ENCODE results near the gene KCNIP2.

KCNIP2 gene

GRCh38 chr10:101818119-101818871, 25.3 kb downstream of the KCNIP2 start, which contains the start of gene OGA:
TSS of gene OGA (minus strand) at chr10:101818444. CDS start at chr10:101818022, 422 bp downstream.
- H3K36me3 ChIP-seq (ENCODE audit: control insufficient read depth, low read depth, low read length) = no peaks in the 10 kb centered on the region
- peak within 1 kb of the TSS; percentile 82 for H3K4me3 ChIP-seq (ENCODE audit: low read length)
- H3K27me3 ChIP-seq (ENCODE audit: control insufficient read depth, insufficient read depth, low read length) = no peaks in the 10 kb centered on the region
- peaks cover 8% of the 10 kb centered on the region for H3K4me1 ChIP-seq (ENCODE audit: control insufficient read depth, low read depth, low read length)
- H3K9ac ChIP-seq (ENCODE audit: low read length) = peak within 1 kb of the TSS; percentile 92
- no peaks in the 10 kb centered on the region for H3K9me3 ChIP-seq (ENCODE audit: control insufficient read depth, low read depth, low read length)
- H3K27ac ChIP-seq (ENCODE audit: low read length) = peak within 1 kb of the TSS; percentile 89

- Histone ChIP-seq H3K27me3 (ENCODE audit: control insufficient read depth, insufficient read depth, low read length) (no peaks in the 10 kb centered on the region), H3K9ac (ENCODE audit: low read length) (peak overlapping the region; percentile 92), H3K27ac (ENCODE audit: low read length) (peak overlapping the region; percentile 89), H3K4me1 (ENCODE audit: control insufficient read depth, low read depth, low read length) (peaks cover 8% of the 10 kb centered on the region), H3K9me3 (ENCODE audit: control insufficient read depth, low read depth, low read length) (no peaks in the 10 kb centered on the region), H3K4me3 (ENCODE audit: low read length) (peak overlapping the region; percentile 82), H3K36me3 (ENCODE audit: control insufficient read depth, low read depth, low read length) (peaks cover 7% of the 10 kb centered on the region)
Measured at GRCh38 chr10:101817337-101818118, 26.1 kb downstream of the KCNIP2 start.

- Histone ChIP-seq H3K9ac (ENCODE audit: low read length) (peak overlapping the region; percentile 92), H3K27me3 (ENCODE audit: control insufficient read depth, insufficient read depth, low read length) (no peaks in the 10 kb centered on the region), H3K9me3 (ENCODE audit: control insufficient read depth, low read depth, low read length) (no peaks in the 10 kb centered on the region), H3K4me1 (ENCODE audit: control insufficient read depth, low read depth, low read length) (peaks cover 8% of the 10 kb centered on the region), H3K4me3 (ENCODE audit: low read length) (peak overlapping the region; percentile 82), H3K27ac (ENCODE audit: low read length) (peak overlapping the region; percentile 89), H3K36me3 (ENCODE audit: control insufficient read depth, low read depth, low read length) (peaks cover 12% of the 10 kb centered on the region)
Measured at GRCh38 chr10:101816913-101817336, 26.7 kb downstream of the KCNIP2 start.

- Histone ChIP-seq H3K27ac (ENCODE audit: low read length) (no peak overlapping the region), H3K9me3 (ENCODE audit: control insufficient read depth, low read depth, low read length) (no peaks in the 10 kb centered on the region), H3K9ac (ENCODE audit: low read length) (peak overlapping the region; percentile 92)
Measured at GRCh38 chr10:101816376-101816775, 27.2 kb downstream of the KCNIP2 start.

GRCh38 chr10:101814466-101815071, 29.0 kb downstream of the KCNIP2 start:
- Histone ChIP-seq H3K27ac (ENCODE audit: low read length) (no peak overlapping the region), H3K9me3 (ENCODE audit: control insufficient read depth, low read depth, low read length) (no peaks in the 10 kb centered on the region), H3K27me3 (ENCODE audit: control insufficient read depth, insufficient read depth, low read length) (no peaks in the 10 kb centered on the region), H3K36me3 (ENCODE audit: control insufficient read depth, low read depth, low read length) (peaks cover 31% of the 10 kb centered on the region), H3K4me3 (ENCODE audit: low read length) (peak overlapping the region; percentile 82), H3K9ac (ENCODE audit: low read length) (no peak overlapping the region), H3K4me1 (ENCODE audit: control insufficient read depth, low read depth, low read length) (peaks cover 8% of the 10 kb centered on the region)

More at GRCh38 chr10:101816376-101816775, 27.2 kb downstream of the KCNIP2 start:
- peak overlapping the region; percentile 82 for H3K4me3 ChIP-seq (ENCODE audit: low read length)
- peaks cover 8% of the 10 kb centered on the region for H3K4me1 ChIP-seq (ENCODE audit: control insufficient read depth, low read depth, low read length)
- H3K27me3 ChIP-seq (ENCODE audit: control insufficient read depth, insufficient read depth, low read length) = no peaks in the 10 kb centered on the region
- H3K36me3 ChIP-seq (ENCODE audit: control insufficient read depth, low read depth, low read length) = peaks cover 17% of the 10 kb centered on the region

- no peak overlapping the region for H3K9ac ChIP-seq (ENCODE audit: low read length)
- H3K27me3 ChIP-seq (ENCODE audit: control insufficient read depth, insufficient read depth, low read length) = no peaks in the 10 kb centered on the region
- H3K9me3 ChIP-seq (ENCODE audit: control insufficient read depth, low read depth, low read length) = no peaks in the 10 kb centered on the region
- H3K4me3 ChIP-seq (ENCODE audit: low read length) = no peak overlapping the region
- H3K27ac ChIP-seq (ENCODE audit: low read length) = no peak overlapping the region
- H3K4me1 ChIP-seq (ENCODE audit: control insufficient read depth, low read depth, low read length) = peaks cover 3% of the 10 kb centered on the region
- H3K36me3 ChIP-seq (ENCODE audit: control insufficient read depth, low read depth, low read length) = peaks cover 50% of the 10 kb centered on the region
Measured at GRCh38 chr10:101812606-101813005, 31.0 kb downstream of the KCNIP2 start.

- Histone ChIP-seq H3K27ac (ENCODE audit: low read length) (no peak overlapping the region), H3K27me3 (ENCODE audit: control insufficient read depth, insufficient read depth, low read length) (no peaks in the 10 kb centered on the region), H3K4me3 (ENCODE audit: low read length) (no peak overlapping the region), H3K9me3 (ENCODE audit: control insufficient read depth, low read depth, low read length) (no peaks in the 10 kb centered on the region), H3K36me3 (ENCODE audit: control insufficient read depth, low read depth, low read length) (peaks cover 83% of the 10 kb centered on the region), H3K9ac (ENCODE audit: low read length) (no peak overlapping the region), H3K4me1 (ENCODE audit: control insufficient read depth, low read depth, low read length) (no peaks in the 10 kb centered on the region)
Measured at GRCh38 chr10:101807158-101807557, 36.4 kb downstream of the KCNIP2 start.

GRCh38 chr10:101803511-101803910, 40.1 kb downstream of the KCNIP2 start:
- no peak overlapping the region for H3K27ac ChIP-seq (ENCODE audit: low read length)
- no peak overlapping the region for H3K9ac ChIP-seq (ENCODE audit: low read length)
- H3K27me3 ChIP-seq (ENCODE audit: control insufficient read depth, insufficient read depth, low read length) = no peaks in the 10 kb centered on the region
- no peaks in the 10 kb centered on the region for H3K4me1 ChIP-seq (ENCODE audit: control insufficient read depth, low read depth, low read length)
- H3K9me3 ChIP-seq (ENCODE audit: control insufficient read depth, low read depth, low read length) = no peaks in the 10 kb centered on the region
- no peak overlapping the region for H3K4me3 ChIP-seq (ENCODE audit: low read length)
- peaks cover 88% of the 10 kb centered on the region for H3K36me3 ChIP-seq (ENCODE audit: control insufficient read depth, low read depth, low read length)

GRCh38 chr10:101797403-101798059, 46.1 kb downstream of the KCNIP2 start:
- Histone ChIP-seq H3K27ac (ENCODE audit: low read length) (no peak overlapping the region), H3K4me3 (ENCODE audit: low read length) (no peak overlapping the region), H3K36me3 (ENCODE audit: control insufficient read depth, low read depth, low read length) (peaks cover 92% of the 10 kb centered on the region), H3K9ac (ENCODE audit: low read length) (no peak overlapping the region), H3K27me3 (ENCODE audit: control insufficient read depth, insufficient read depth, low read length) (no peaks in the 10 kb centered on the region), H3K9me3 (ENCODE audit: control insufficient read depth, low read depth, low read length) (no peaks in the 10 kb centered on the region), H3K4me1 (ENCODE audit: control insufficient read depth, low read depth, low read length) (no peaks in the 10 kb centered on the region)

GRCh38 chr10:101793526-101793925, 50.1 kb downstream of the KCNIP2 start:
- H3K27me3 ChIP-seq (ENCODE audit: control insufficient read depth, insufficient read depth, low read length) = no peaks in the 10 kb centered on the region
- no peaks in the 10 kb centered on the region for H3K4me1 ChIP-seq (ENCODE audit: control insufficient read depth, low read depth, low read length)
- peaks cover 83% of the 10 kb centered on the region for H3K36me3 ChIP-seq (ENCODE audit: control insufficient read depth, low read depth, low read length)
- H3K9ac ChIP-seq (ENCODE audit: low read length) = no peak overlapping the region
- H3K4me3 ChIP-seq (ENCODE audit: low read length) = no peak overlapping the region
- H3K27ac ChIP-seq (ENCODE audit: low read length) = no peak overlapping the region
- H3K9me3 ChIP-seq (ENCODE audit: control insufficient read depth, low read depth, low read length) = no peaks in the 10 kb centered on the region

GRCh38 chr10:101789686-101790085, 53.9 kb downstream of the KCNIP2 start:
- no peak overlapping the region for H3K4me3 ChIP-seq (ENCODE audit: low read length)
- H3K4me1 ChIP-seq (ENCODE audit: control insufficient read depth, low read depth, low read length) = no peaks in the 10 kb centered on the region
- H3K27me3 ChIP-seq (ENCODE audit: control insufficient read depth, insufficient read depth, low read length) = no peaks in the 10 kb centered on the region
- no peak overlapping the region for H3K27ac ChIP-seq (ENCODE audit: low read length)
- H3K9ac ChIP-seq (ENCODE audit: low read length) = no peak overlapping the region
- H3K9me3 ChIP-seq (ENCODE audit: control insufficient read depth, low read depth, low read length) = no peaks in the 10 kb centered on the region
- H3K36me3 ChIP-seq (ENCODE audit: control insufficient read depth, low read depth, low read length) = peaks cover 82% of the 10 kb centered on the region

Data from iPS-18a (cell line).